Measurements from ENCODE around the gene PRR20G.

Gene PRR20G

GRCh38 chr3:127262533-127262932 is 25.3 kb downstream of the PRR20G start:
- no peak for DNase-seq

- no peak for DNase-seq
Observed at GRCh38 chr3:127261925-127262324, 25.9 kb downstream of the PRR20G start.

GRCh38 chr3:127260826-127261555 is 26.9 kb downstream of the PRR20G start:
- DNase-seq, result no peak

- no peak for DNase-seq
Observed at GRCh38 chr3:127260416-127260815, 27.4 kb downstream of the PRR20G start.

GRCh38 chr3:127259882-127260281 is 28.0 kb downstream of the PRR20G start:
- no peak for DNase-seq

GRCh38 chr3:127258733-127259132 is 29.1 kb downstream of the PRR20G start:
- no peak for DNase-seq

- no peak for DNase-seq
Observed at GRCh38 chr3:127257351-127257750, 30.5 kb downstream of the PRR20G start.

- no peak for DNase-seq
Observed at GRCh38 chr3:127256733-127257271, 31.0 kb downstream of the PRR20G start.

GRCh38 chr3:127256138-127256537 is 31.7 kb downstream of the PRR20G start:
- no peak for DNase-seq

- no peak for DNase-seq
Observed at GRCh38 chr3:127255516-127255915, 32.3 kb downstream of the PRR20G start.

GRCh38 chr3:127254730-127255129 is 33.1 kb downstream of the PRR20G start:
- no peak for DNase-seq

- DNase-seq, result no peak
Observed at GRCh38 chr3:127254033-127254644, 33.7 kb downstream of the PRR20G start.

- DNase-seq, result no peak
Observed at GRCh38 chr3:127253491-127253890, 34.4 kb downstream of the PRR20G start.

GRCh38 chr3:127252446-127252845 is 35.4 kb downstream of the PRR20G start:
- DNase-seq, result no peak

- DNase-seq, result no peak
Observed at GRCh38 chr3:127250032-127250431, 37.8 kb downstream of the PRR20G start.

GRCh38 chr3:127247292-127247691 is 40.6 kb downstream of the PRR20G start:
- DNase-seq, result no peak

- no peak for DNase-seq
Observed at GRCh38 chr3:127238602-127239001, 49.2 kb downstream of the PRR20G start.

- no peak for DNase-seq
Observed at GRCh38 chr3:127237835-127238234, 50.0 kb downstream of the PRR20G start.

- DNase-seq, result no peak
Observed at GRCh38 chr3:127235706-127236105, 52.1 kb downstream of the PRR20G start.

GRCh38 chr3:127234778-127235177 is 53.1 kb downstream of the PRR20G start:
- no peak for DNase-seq
